Hematopoietic multipotent progenitor cell treated with erythropoietin and hydrocortisone succinate and interleukin-3 and kit ligand, for 4 days (in vitro differentiated cells): ENCODE measurements around the gene EPYC.
"Not testable (repeated sequence)": the region's sequence is repeated elsewhere in the genome, so short reads cannot be mapped to it uniquely, and the experiment has no call there.

Experiments used
- DNase-seq: peaks from one replicate; pipeline ENCODE4 v3.0.0-alpha.2; 2015

Gene EPYC

GRCh38 chr12:90989686-90990111 lies 15.1 kb downstream of the EPYC start:
- DNase-seq = no peak

- DNase-seq = peak; percentile 14
Observed at GRCh38 chr12:90987520-90987919, 17.3 kb downstream of the EPYC start.

GRCh38 chr12:90987101-90987500 lies 17.7 kb downstream of the EPYC start:
- DNase-seq = no peak

- DNase-seq = not testable (repeated sequence)
Observed at GRCh38 chr12:90985331-90985730, 19.4 kb downstream of the EPYC start.

GRCh38 chr12:90984114-90984513 lies 20.7 kb downstream of the EPYC start:
- no peak for DNase-seq

- DNase-seq = no peak
Observed at GRCh38 chr12:90982170-90982569, 22.6 kb downstream of the EPYC start.

- DNase-seq = no peak
Observed at GRCh38 chr12:90979951-90980350, 24.8 kb downstream of the EPYC start.

- no peak for DNase-seq
Observed at GRCh38 chr12:90979019-90979418, 25.8 kb downstream of the EPYC start.

- DNase-seq = peak; percentile 73
Observed at GRCh38 chr12:90978117-90978770, 26.5 kb downstream of the EPYC start.

- no peak for DNase-seq
Observed at GRCh38 chr12:90977224-90977623, 27.5 kb downstream of the EPYC start.

- no peak for DNase-seq
Observed at GRCh38 chr12:90974286-90974685, 30.5 kb downstream of the EPYC start.

- no peak for DNase-seq
Observed at GRCh38 chr12:90972226-90972625, 32.5 kb downstream of the EPYC start.

- DNase-seq = no peak
Observed at GRCh38 chr12:90970911-90971310, 33.9 kb downstream of the EPYC start.

- no peak for DNase-seq
Observed at GRCh38 chr12:90970471-90970870, 34.3 kb downstream of the EPYC start.

GRCh38 chr12:90969851-90970250 lies 34.9 kb downstream of the EPYC start:
- no peak for DNase-seq

GRCh38 chr12:90969346-90969745 lies 35.4 kb downstream of the EPYC start:
- DNase-seq = no peak

GRCh38 chr12:90965204-90965603 lies 39.6 kb downstream of the EPYC start:
- peak; percentile 23 for DNase-seq

GRCh38 chr12:90964616-90965015 lies 40.2 kb downstream of the EPYC start:
- no peak for DNase-seq

GRCh38 chr12:90963946-90964345 lies 40.8 kb downstream of the EPYC start:
- DNase-seq = no peak

GRCh38 chr12:90961154-90961553 lies 43.6 kb downstream of the EPYC start:
- no peak for DNase-seq

- peak; percentile 74 for DNase-seq
Observed at GRCh38 chr12:90959538-90960139, 45.1 kb downstream of the EPYC start.

- peak; percentile 17 for DNase-seq
Observed at GRCh38 chr12:90959032-90959431, 45.7 kb downstream of the EPYC start.

GRCh38 chr12:90958347-90958746 lies 46.4 kb downstream of the EPYC start:
- no peak for DNase-seq

- DNase-seq = no peak
Observed at GRCh38 chr12:90954921-90955320, 49.9 kb downstream of the EPYC start, which contains the start of gene CCER1. CCER1 (minus strand) TSS chr12:90955176; CDS start chr12:90954742, 434 bp downstream.

- no peak for DNase-seq
Observed at GRCh38 chr12:90954428-90954827, 50.3 kb downstream of the EPYC start.
